Mesendoderm (in vitro differentiated cells): Measurements from ENCODE around the gene LIPG.

Experiments
- DNase-seq: peaks from one replicate; pipeline ENCODE4 v3.0.0; 2013
- H2AK5ac ChIP-seq: 2 replicates; pipeline ENCODE4 v1.6.1; 2013; ENCODE audit warnings: low read length, inconsistent platforms
- H2BK120ac ChIP-seq: 2 replicates; pipeline ENCODE4 v1.6.1; 2013; ENCODE audit warnings: low read depth, mild to moderate bottlenecking, low read length, moderate library complexity, mixed read lengths
- H2BK15ac ChIP-seq: replicated peaks from 2 replicates; pipeline ENCODE4 v1.6.1; 2013; ENCODE audit warnings: low read depth, mild to moderate bottlenecking, moderate library complexity
- H2BK5ac ChIP-seq: 2 replicates; pipeline ENCODE4 v1.6.1; 2013; ENCODE audit warnings: low read length, inconsistent platforms
- H3K18ac ChIP-seq: 2 replicates; pipeline ENCODE4 v1.6.1; 2013; ENCODE audit warnings: mild to moderate bottlenecking, low read length, mixed read lengths
- H3K23ac ChIP-seq: one replicate; pipeline ENCODE4 v1.6.1; 2013; ENCODE audit warnings: low read length
- H3K27ac ChIP-seq: 2 replicates; pipeline ENCODE4 v1.5.1; 2013; ENCODE audit warnings: low read depth, mild to moderate bottlenecking, inconsistent platforms, low read length, moderate library complexity
- H3K27me3 ChIP-seq: 2 replicates; pipeline ENCODE4 v1.6.1; 2013; ENCODE audit warnings: low read length, control low read depth, mild to moderate bottlenecking, inconsistent platforms; ENCODE audit not compliant: insufficient read depth, poor library complexity
- H3K36me3 ChIP-seq: 2 replicates; pipeline ENCODE4 v1.6.1; 2013; ENCODE audit warnings: low read length, inconsistent platforms; ENCODE audit not compliant: control insufficient read depth, insufficient read depth
- H3K4ac ChIP-seq: one replicate; pipeline ENCODE4 v1.6.1; 2013; ENCODE audit warnings: low read depth, mild to moderate bottlenecking, low read length, moderate library complexity
- H3K4me1 ChIP-seq: 2 replicates; pipeline ENCODE4 v1.6.1; 2013; ENCODE audit warnings: low read depth, low read length, inconsistent platforms; ENCODE audit not compliant: control insufficient read depth
- H3K4me2 ChIP-seq: 2 replicates; pipeline ENCODE4 v1.6.1; 2013; ENCODE audit warnings: low read length
- H3K4me3 ChIP-seq: 2 replicates; pipeline ENCODE4 v1.5.1; 2013; ENCODE audit warnings: mild to moderate bottlenecking, low read length
- H3K56ac ChIP-seq: one replicate; pipeline ENCODE4 v1.6.1; 2013; ENCODE audit warnings: low read length
- H3K79me1 ChIP-seq: 2 replicates; pipeline ENCODE4 v1.6.1; 2013; ENCODE audit warnings: low read length, inconsistent platforms
- H3K79me2 ChIP-seq: 2 replicates; pipeline ENCODE4 v1.6.1; 2013; ENCODE audit warnings: mild to moderate bottlenecking, low read length; ENCODE audit not compliant: control insufficient read depth, insufficient read depth
- H3K9ac ChIP-seq: 2 replicates; pipeline ENCODE4 v1.6.1; 2013; ENCODE audit warnings: low read length, inconsistent platforms
- H4K5ac ChIP-seq: one replicate; pipeline ENCODE4 v1.6.1; 2013; ENCODE audit warnings: low read length
- H4K8ac ChIP-seq: one replicate; pipeline ENCODE4 v1.6.1; 2013; ENCODE audit warnings: low read depth, mild to moderate bottlenecking, control low read depth, low read length, moderate library complexity
- WGBS: extraction: QIAGEN DNeasy Blood & Tissue Kit; methylation state at CpG from one replicate; pipeline ENCODE4 v1.1.7; 2013; ENCODE audit warnings: low lambda C conversion rate, missing lambda C conversion rate; ENCODE audit not compliant: insufficient coverage; ENCODE audit errors: extremely low coverage; 5-methylcytosine and 5-hydroxymethylcytosine counted together

Gene LIPG

DNA sequence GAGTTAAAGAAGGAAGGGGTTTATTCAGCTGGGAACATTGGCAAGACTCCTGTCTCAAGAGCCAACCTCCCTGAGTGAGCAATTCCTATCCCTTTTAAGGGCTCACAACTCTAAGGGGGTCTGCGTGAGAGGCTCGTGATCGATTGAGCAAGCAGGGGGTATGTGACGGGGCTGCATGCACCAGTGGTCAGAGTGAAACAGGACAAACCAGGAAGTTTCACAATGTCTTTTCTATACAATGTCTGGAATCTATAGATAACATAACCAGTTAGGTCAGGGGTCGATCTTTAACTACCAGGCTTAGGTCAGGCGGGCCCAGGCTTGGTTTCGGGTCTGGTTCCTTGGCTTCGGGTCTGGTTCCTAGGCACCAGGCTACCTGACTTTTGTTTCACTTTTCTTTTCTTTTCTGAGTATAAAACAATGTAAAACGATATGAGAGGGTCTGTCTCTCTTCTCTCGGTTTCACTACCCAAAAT, 30.1 kb upstream of the LIPG start:
- H2BK120ac ChIP-seq: peak overlapping the region; percentile 54
- H3K27me3 ChIP-seq: no peaks in the 10 kb centered on the region
- no peak overlapping the region for H3K4me3 ChIP-seq
- H3K4ac ChIP-seq: no peak overlapping the region
- H2BK15ac ChIP-seq: no peak overlapping the region
- H3K23ac ChIP-seq: no peak overlapping the region
- no peak overlapping the region for H2BK5ac ChIP-seq
- no peak overlapping the region for H2AK5ac ChIP-seq
- no CpG with 5 or more reads among the region's 10 CpGs for WGBS
- H3K27ac ChIP-seq: no peak overlapping the region
- no peak overlapping the region for H3K4me2 ChIP-seq
- H3K79me2 ChIP-seq: no peaks in the 10 kb centered on the region
- H4K8ac ChIP-seq: no peak overlapping the region
- H3K9ac ChIP-seq: no peak overlapping the region
- peak overlapping the region; percentile 84 for H3K18ac ChIP-seq
- DNase-seq: no peak
- H3K56ac ChIP-seq: peak overlapping the region; percentile 10
- no peaks in the 10 kb centered on the region for H3K79me1 ChIP-seq
- no peaks in the 10 kb centered on the region for H3K36me3 ChIP-seq
- no peak overlapping the region for H4K5ac ChIP-seq
- peaks cover 11% of the 10 kb centered on the region for H3K4me1 ChIP-seq

DNA sequence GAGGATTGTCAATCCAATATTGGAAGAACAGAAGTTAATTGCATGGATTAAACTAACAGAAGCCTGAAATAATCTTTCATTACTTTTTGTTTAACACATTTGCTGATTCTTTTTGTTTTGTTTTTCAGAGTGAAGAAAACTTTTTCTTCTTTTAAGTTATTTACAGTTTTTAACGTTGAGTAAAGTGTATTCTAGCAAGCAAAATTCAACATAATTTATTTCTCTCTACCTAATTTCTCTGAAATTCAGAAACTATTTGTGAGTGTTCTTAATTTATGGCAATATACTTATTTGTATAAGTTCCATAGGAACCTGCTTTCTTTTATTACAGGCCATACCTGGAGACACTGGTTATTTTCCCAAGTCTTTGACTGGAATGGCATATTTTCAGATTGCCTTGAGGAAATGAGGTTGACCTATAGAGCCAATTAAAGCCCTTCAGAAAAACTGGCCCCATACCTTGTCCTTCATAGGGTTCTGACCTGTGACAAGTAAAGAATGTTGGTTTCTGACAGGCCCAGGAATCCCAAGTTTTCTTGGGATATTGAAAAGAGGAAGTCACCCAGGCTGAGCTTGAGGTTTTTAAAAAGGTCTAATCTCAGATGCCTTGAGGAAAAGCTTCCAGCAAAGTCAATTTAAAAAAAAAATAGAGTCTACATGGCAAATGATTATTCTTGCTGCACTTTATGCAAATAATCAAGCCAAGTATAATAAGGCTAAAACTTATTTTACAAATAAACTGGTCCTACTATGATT, 26.8 kb upstream of the LIPG start:
- Histone ChIP-seq H3K4ac (no peak overlapping the region), H3K23ac (no peak overlapping the region), H3K4me3 (no peak overlapping the region), H4K8ac (no peak overlapping the region), H3K36me3 (no peaks in the 10 kb centered on the region), H3K79me1 (no peaks in the 10 kb centered on the region), H3K56ac (no peak overlapping the region), H2AK5ac (no peak overlapping the region), H2BK120ac (no peak overlapping the region), H3K4me1 (peaks cover 13% of the 10 kb centered on the region), H4K5ac (no peak overlapping the region), H3K4me2 (no peak overlapping the region), H3K27me3 (no peaks in the 10 kb centered on the region), H2BK5ac (no peak overlapping the region), H3K18ac (no peak overlapping the region), H2BK15ac (peak overlapping the region; percentile 74), H3K79me2 (no peaks in the 10 kb centered on the region), H3K27ac (no peak overlapping the region), H3K9ac (no peak overlapping the region)
- WGBS: no CpG with 5 or more reads among the region's 1 CpG
- no peak for DNase-seq

DNA sequence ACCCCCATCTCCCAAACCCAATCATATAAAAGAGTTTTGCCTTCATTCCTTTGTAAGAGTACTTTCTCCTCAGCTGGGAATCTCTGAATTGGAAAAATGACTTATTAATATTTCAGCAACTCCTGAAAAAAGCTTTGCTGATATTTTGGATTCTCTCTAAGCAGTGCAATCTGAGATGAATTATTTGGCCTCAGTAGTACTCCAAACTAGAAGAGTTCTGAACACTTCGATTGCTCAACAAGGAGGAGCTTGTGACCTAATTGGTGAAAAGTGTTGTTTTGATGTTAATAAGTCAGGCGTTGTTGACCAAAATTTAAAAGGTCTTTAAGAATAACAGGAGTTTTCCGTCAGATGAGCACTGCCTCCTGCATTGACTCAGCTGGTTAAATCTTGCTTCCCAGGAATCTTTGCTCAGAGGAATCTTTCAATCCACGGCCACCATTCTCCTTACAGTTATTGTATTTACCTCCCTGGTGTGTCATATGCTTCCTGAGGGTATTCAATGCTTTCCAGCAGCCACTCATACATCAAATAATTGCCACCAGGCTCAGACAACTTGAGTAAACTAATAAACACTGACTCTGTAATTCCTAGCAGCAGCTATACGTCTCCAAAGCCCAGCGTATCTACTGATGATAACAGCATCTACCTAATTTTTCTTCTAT, 24.5 kb upstream of the LIPG start:
- Histone ChIP-seq H3K18ac (peak overlapping the region; percentile 28), H3K4me1 (peaks cover 13% of the 10 kb centered on the region), H4K5ac (no peak overlapping the region), H2AK5ac (peak overlapping the region; percentile 51), H3K56ac (peak overlapping the region; percentile 30), H2BK5ac (no peak overlapping the region), H2BK15ac (no peak overlapping the region), H3K23ac (no peak overlapping the region), H3K36me3 (no peaks in the 10 kb centered on the region), H3K27ac (no peak overlapping the region), H3K4me3 (no peak overlapping the region), H3K27me3 (no peaks in the 10 kb centered on the region), H2BK120ac (no peak overlapping the region), H3K79me2 (no peaks in the 10 kb centered on the region), H4K8ac (no peak overlapping the region), H3K79me1 (no peaks in the 10 kb centered on the region), H3K4me2 (no peak overlapping the region), H3K9ac (no peak overlapping the region), H3K4ac (no peak overlapping the region)
- no CpG with 5 or more reads among the region's 6 CpGs for WGBS
- DNase-seq: no peak

GRCh38 chr18:49544362-49544761, 17.5 kb upstream of the LIPG start:
- Histone ChIP-seq H2BK5ac (no peak overlapping the region), H4K8ac (no peak overlapping the region), H3K23ac (no peak overlapping the region), H3K4me1 (peaks cover 2% of the 10 kb centered on the region), H3K4me2 (no peak overlapping the region), H3K27me3 (no peaks in the 10 kb centered on the region), H3K36me3 (no peaks in the 10 kb centered on the region), H3K27ac (no peak overlapping the region), H3K9ac (no peak overlapping the region), H2BK15ac (no peak overlapping the region), H2AK5ac (no peak overlapping the region), H2BK120ac (no peak overlapping the region), H3K79me2 (no peaks in the 10 kb centered on the region), H3K4ac (no peak overlapping the region), H3K18ac (no peak overlapping the region), H3K79me1 (no peaks in the 10 kb centered on the region), H4K5ac (no peak overlapping the region), H3K56ac (no peak overlapping the region), H3K4me3 (no peak overlapping the region)
- WGBS: no CpG with 5 or more reads among the region's 5 CpGs
- DNase-seq: no peak

GRCh38 chr18:49546278-49546677, 15.6 kb upstream of the LIPG start:
- Histone ChIP-seq H3K23ac (no peak overlapping the region), H3K9ac (no peak overlapping the region), H4K8ac (no peak overlapping the region), H3K56ac (no peak overlapping the region), H2AK5ac (no peak overlapping the region), H3K79me2 (no peaks in the 10 kb centered on the region), H4K5ac (no peak overlapping the region), H3K4me3 (no peak overlapping the region), H3K27ac (no peak overlapping the region), H2BK5ac (no peak overlapping the region), H2BK120ac (no peak overlapping the region), H3K79me1 (no peaks in the 10 kb centered on the region), H3K36me3 (no peaks in the 10 kb centered on the region), H3K4me1 (no peaks in the 10 kb centered on the region), H3K27me3 (no peaks in the 10 kb centered on the region), H2BK15ac (no peak overlapping the region), H3K18ac (no peak overlapping the region), H3K4ac (no peak overlapping the region), H3K4me2 (no peak overlapping the region)
- DNase-seq: no peak
- WGBS: no CpG with 5 or more reads among the region's 1 CpG
